HG02981 (cell line): ENCODE results near the gene FMN2.

ENCODE experiments used
- ATAC-seq: cut with Tn5 transposase; IDR thresholded peaks from one replicate; pipeline ENCODE4 v1.9.1; 2021; ENCODE audit warnings: mild to moderate bottlenecking, moderate library complexity; ENCODE audit not compliant: unreplicated experiment

Gene FMN2

DNA sequence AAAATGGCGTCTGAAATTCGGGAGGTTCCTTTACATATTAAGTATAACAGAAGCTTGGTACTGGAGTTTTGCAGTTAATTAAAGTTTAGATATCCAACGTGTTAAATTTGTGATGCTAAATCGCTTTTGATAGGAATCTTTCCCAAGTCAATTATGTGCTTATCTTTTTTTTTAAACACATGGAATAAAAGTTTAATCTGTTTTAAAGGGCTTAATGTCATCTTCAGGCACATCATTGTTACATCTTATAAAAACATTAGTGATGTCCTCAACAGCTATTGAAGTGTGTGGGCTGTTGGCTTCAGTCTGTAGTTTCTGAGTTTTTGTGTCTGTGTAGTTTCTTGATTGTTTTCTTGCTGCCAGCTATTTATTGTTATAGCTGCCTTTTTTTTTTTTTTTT lies 5.3 kb downstream of the FMN2 start:
- ATAC-seq = no peak

DNA sequence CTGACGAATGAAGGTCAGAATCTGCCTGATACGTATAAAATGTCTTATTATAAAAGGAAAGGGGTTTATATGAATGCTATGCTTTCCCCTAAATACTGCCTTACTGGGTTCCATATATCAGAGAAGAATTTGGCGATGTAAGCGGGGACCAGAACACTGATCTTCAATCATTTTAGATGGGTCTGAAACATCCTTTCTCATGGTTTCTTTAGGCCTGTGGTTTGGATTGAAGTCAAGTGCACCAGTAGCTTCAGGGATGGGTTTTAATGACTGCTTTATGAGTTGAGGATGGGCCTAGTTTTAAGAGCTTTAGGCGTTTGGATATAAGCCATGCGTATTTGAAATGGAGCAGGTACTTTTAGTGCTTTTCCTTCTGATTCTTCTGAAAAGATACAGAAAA lies 6.9 kb downstream of the FMN2 start:
- ATAC-seq = no peak

DNA sequence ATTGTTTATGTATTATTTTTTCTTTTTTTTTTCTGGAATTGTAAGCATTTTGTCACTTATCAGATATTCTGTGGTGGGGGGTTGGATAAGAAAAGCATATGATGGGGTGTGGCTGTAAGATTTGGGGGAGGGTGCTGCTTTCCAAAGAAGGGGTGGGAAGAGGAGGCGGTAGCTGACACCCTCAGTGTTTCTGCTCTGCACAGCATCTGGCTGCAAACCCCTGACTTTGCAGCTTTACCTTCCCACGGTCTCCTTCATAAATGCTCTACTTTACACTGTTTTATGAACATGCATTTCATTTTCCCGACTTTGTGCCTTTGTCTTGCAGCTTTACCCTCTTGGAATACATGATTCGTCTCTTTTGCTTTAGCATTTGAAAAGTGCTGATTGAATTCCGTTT lies 7.6 kb downstream of the FMN2 start:
- ATAC-seq = no peak

DNA sequence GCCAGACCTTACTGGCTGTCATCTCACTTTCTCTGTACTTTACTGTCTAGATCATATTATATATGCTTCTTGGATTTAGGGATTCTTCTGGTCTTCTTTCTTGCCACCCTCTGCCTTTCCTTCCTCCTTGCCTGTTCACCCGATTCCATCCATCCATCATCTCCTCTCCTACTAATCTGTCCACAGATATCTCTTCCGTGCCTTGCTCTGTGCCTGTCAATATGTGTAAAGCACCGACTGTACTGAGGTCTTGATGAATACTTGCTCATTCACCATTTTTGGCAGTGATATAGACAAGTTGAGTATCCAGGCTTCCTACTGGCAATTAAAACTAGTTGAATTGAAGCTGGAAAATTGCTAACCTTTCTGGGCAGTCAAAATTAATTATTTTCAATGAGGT lies 8.1 kb downstream of the FMN2 start:
- no peak for ATAC-seq

DNA sequence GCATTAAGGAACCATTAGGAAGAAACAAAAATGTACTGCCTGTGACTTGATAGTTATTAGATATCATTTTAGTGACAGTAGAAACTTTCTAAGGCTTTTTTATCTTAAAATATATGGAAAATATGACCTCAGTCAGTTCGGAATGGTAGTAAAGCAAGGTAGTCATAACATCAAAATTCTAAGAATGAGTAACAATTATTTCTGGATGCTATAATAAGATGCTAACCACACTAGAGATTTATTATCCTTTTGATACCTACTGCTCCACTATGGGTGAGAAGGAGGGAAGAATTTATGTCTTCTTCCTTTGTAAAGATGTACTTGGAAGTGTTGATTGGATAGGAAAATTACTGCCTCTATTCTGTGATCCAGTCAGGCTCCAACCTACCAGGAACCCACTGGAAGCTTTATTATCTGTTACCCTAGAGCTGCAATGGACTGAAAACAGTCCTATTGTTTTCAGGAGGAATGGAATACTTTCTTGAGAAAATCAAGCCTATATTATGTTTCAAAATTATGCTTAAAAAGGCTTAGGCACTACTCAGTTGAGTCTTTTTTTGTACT lies 8.8 kb downstream of the FMN2 start:
- no peak for ATAC-seq

DNA sequence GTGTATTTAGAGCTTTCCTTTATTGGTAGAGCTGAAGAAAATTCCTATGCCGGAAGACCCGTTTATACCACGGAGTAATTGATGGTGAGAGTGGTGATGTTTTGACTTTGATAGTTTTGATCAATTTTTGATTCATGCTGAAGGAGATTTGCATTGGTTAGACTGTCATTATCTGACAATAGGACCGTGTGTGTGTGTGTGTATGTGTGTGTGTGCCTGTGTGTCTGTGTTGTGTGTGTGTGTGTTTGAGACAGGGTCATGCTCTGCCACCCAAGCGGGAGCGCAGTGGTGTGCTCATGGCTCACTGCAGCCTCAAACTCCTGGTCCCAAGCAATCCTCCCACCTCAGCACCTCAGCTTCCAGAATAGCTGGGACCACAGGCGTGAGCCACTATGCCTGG lies 9.6 kb downstream of the FMN2 start:
- no peak for ATAC-seq

DNA sequence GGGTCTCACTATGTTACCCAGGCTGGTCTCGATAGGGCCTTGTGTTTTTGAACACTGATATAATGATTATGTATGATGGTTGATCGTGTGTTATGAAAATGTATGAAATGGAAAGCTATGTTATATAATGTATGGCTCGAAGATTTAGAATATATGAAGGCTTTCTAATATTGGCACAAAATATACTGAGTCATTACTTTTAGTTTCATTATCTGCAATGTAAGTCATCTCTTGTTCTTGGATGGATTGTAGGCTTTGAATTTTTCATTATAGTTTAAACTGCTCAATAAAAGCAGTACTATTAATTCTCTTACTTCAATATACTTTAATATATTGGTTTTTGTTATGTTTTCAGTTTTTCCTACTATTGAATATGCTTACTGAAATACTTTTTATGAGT lies 10.1 kb downstream of the FMN2 start:
- no peak for ATAC-seq

DNA sequence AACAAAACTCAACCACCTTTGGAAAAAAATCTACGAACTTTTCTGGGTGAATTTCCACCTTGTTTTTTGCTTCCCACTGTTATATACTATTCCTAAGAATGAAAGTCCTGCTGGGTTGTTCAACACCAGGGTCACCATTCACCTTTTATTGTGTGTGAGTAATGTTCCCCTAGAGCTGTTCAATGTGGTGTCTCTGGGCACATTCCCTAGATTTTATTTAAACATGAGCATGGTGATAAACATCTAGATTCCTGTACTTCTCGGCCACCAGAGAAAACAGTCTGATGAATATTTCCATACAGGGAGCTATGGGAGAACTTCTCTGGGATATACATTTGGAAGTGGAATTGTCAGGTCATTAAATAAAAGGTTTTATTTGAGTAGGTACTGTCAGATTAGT lies 13.0 kb downstream of the FMN2 start:
- ATAC-seq = no peak

DNA sequence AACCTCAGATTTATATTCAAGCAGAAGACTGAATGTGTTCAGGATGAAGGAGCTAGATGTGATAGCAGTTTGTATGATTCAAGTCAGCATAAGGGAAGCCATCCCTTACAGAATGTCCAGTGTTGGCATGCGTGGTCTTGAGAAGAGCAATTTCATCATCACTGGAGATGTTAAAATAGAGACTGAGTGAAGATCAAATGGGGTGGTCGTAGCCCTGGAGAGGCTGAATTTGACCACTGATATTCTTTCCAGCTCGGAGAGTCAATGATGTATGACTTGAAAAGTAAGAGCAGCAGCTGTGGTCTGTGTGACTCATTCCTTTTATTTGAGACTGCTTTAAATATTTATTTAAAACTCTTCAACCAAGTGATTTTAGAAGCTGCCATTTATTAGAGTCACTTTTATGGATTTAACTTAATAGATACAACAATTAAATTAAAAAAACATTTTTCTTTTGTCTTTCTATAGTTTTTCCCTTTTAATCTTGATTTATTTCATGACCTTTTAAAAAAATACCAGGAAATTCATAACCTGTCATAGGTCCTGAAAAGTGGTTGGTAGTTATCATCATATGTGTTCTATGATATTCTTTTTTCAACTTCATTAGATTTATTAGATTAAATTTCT lies 15.5 kb downstream of the FMN2 start:
- ATAC-seq = no peak

DNA sequence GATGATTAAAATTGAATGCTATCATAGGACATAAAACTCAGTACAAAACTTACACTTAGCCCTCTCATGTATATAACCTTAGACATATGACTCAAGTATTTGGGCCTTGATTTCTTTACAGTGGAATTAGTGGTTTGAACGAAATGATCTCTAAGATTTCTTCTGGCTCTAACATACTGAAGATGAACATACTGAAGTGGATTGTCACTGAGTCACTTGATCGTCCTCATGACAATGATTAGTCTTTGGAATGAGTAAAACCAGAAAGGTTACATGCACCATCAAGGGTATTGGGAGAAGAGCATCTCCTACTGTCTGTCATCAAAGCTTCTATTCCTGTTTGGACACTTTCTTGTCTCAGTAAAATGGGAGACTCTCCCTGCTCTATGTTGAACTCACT lies 17.4 kb downstream of the FMN2 start:
- ATAC-seq = no peak

DNA sequence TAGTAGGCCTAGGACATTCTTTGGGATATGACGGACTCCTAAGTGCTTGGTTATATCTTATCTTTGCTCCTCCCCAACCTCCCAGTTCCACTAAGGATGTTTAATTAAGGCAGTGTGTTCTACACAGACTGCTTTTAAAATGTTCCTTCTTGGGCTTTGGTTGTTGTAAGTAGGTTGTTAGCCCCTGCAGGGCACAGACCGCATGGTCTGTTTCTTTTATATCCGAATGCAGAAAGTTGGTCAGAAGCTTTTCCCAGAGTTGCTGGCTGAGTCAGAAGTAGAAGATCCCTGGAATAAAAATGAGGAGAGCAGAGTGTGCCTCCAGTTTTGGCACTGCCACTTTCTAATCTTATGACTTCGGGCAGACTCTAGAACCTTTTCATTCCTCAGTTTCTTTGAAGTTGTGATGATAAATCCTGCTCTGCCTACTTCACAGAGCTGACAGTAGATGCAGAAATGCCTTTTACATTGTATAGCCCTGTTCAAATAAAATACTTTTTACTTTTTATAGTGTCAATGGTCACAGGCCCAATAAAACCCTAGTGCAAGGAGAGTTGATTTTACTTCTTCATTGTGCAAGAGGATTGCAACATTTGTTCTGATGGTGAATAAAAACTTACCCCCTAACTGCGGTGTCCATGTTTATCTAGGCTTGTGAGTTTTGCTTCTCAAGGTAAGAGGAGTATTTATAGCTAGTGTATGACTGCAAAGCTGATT lies 18.4 kb downstream of the FMN2 start:
- no peak for ATAC-seq

DNA sequence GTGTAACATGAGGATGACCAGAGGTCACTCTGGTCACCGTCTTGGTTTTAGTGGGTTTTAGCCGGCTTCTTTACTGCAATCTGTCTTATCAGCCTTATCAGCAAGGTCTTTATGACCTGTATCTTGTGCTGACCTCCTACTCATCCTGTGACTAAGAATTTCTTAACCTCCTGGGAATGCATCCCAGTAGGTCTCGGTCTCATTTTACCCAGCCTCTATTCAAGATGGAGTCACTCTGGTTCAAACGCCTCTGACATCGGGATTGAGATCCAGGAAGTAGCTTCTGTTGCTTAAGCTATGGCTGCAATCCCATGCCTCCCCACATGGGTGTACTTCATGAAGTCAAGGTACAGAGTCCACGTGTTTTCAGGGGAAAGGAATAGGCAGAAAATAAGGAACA lies 19.9 kb downstream of the FMN2 start:
- ATAC-seq = no peak

DNA sequence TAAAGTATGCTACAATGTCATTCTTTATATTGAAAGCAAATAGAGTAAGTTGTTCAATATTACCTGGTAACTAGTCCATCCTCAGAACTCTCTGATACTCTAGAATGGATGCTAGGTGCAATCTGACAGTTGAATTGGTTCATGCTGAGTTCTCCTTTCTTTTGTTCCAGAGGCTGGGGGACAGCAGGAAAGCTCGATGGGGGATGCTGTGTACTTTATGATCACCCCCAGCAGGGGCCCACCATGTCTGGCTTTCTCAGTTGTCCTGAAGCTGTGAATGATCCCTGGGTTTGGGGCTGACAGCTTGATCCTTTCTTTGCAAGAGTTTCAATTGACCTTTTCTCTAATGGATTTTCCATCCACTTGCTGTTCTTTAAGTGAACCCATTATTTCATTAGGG lies 22.5 kb downstream of the FMN2 start:
- no peak for ATAC-seq

DNA sequence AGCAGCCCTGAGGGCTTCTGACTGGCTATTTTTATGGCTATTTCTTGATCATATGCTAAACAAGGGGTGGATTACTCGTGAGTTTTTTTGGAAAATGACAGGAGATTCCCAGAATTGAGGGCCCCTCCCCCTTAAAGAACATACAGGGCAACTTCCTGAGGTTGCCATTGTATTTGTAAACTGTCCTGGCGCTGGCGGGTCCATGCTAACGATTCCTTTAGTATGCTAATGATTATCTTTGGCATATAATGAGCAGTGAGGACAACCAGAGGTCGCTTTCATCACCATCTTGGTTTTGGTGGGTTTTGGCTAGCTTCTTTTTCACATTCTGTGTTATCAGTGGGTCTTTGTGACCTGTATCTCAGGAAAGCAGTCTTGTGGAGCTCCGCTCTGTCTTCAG lies 24.1 kb downstream of the FMN2 start:
- ATAC-seq = no peak

DNA sequence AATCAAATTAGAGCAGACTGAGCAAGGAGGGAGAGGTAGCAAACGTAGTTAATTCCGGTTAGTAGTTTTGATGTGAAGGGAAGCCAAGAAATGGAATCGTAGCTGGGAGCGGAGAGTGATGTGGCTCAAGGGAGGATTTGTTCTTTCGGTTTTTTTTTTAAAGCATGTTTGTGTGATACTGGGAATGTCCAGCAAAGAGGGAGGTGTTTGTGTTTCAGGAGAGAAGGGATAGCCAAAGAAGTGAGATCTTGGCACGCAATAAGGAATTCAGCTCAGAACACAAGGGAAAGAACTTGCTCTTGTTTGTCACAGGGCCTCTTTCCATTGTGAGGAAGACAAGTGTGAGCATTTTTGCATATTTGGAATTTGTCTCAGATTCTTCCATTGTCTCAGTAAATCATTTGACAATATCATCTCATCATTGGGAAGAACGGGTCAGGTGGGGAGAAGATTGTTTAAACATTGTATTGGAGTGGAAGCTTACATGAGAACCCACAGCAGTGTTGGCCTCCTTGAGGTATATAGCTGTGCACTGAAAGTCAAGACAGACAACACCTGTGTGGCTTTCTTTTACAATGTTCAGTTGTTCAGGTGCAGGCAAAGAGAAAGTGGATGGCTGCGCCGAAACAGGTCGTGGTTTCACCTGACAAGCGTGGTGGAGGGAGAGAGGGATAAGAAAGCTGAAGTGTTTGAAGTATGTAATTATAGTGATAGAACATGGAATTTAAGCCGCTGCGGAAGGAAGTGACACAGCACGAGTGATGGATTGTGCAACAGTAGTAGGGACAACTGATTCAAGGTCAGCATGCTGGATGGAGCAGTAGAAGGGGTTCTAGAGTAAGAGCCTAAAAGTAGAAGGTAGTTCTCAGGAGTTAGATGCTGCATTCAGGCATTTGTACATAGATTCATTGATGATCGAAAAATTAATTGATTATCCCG lies 25.4 kb downstream of the FMN2 start:
- ATAC-seq = no peak

DNA sequence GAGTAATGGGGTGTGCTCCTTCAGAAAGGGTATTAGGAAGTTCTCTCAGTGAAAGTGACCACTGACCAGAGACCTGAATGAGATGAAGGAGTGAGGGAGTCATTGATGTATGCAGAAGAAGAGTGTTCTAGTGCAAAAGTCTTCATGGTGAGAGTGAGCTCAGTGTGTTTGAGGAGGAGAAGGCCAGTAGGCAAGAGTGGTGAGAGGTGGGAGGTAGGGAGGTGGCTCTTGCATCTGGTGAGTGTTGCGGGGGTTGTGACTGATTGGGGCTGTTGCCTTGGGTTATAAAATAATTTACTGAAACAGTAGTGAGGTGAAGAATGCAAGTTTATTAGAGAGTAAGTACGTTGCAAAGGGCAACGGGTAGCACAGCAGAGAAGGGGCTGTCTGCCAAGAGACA lies 26.2 kb downstream of the FMN2 start:
- ATAC-seq = no peak

DNA sequence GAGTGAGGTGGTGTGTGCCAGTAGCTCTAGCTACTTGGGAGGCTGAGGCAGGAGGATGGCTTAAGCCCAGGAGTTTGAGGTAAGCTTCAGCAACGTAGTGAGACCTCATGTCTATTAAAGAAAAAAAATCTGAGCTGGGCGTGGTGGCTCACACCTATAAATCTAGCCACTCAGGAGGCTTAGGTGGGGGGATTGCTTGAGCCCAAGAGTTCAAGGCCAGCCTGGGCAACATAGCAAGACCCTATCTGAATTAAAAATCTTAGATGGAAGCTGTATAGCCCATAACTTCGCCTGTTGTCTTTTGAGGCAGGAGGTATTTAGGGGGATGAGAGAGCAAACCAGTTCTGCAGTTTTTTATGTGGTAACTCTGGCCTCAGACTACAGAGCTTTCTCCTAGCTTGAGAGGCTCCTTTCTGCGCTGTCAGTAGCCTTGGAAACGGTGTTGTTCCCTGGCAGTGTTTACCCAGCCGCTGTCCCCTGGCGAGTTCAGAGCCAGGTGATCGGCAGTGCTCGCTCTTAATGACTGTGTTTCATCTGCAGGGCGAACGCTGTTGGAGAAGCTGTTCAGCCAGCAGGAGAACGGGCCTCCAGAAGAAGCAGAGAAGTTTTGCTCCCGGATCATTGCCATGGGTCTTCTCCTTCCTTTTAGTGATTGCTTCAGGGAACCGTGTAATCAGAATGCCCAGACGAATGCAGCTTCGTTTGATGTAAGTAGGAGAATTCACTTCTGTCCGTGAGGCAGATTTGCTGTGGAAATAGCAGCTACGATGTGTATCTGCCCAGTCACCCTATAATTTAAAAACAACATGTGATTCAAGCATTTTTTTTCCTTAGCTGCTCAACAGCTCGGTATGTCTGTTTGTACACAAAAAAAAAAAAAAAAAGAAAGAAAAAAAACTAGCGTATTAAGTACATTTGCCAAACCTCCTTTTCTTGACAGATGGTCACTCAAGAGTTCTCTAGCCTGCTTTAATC lies 31.2 kb downstream of the FMN2 start:
- no peak for ATAC-seq

DNA sequence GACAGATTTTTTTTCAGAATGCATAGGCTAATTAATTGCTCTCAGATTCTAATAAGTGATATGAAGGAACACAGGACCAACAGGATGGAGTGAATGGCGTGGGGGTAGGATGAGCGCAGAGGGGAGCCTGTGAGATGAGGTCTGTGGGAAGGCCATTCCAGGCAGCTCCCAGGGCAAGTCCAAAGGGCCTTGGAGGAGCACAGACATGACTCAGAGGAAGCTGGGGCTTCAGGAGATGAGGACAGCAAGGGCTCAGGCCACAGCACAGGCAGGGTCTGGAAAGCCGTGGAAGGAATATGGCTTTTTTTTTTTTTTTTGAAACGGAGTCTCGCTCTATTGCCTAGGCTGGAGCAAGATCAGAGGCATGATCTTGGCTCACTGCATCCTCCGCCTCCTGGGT lies 35.1 kb downstream of the FMN2 start:
- ATAC-seq = no peak

DNA sequence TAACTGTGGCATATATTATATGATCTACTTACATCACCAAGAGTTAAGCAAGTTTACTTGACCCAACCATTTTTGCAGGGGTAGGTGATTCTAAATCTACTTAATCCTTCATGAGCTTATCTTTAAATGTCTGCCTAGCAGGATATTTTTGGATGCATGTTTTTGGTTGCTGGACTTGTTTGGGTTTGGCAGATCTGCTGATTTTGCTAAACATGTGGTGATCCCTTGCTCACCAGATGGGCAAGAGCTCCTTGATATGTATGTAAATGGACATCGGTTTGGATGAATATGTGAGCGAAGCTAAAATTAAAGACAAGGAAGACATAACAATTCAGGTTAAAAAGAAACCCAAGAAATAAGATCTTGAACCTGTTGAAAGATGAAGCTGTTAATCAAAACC lies 36.7 kb downstream of the FMN2 start:
- ATAC-seq = no peak

DNA sequence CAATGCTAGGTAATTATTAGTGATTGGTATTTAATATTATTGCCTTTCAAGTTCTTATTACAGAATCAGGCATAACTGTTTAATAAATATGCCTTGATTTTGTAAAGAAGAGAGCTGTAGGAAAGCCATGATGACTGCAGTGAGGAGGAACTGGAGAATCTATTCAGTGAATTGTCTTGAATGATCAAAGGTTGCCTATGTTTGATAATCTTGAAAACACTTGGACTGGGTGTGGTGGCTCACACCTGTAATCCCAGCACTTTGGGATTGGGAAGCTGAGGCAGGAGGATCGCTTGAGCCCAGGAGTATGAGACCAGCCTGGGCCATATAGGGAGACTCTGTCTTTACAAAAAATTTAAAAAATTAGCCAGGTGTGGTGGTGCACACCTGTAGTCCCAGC lies 42.4 kb downstream of the FMN2 start:
- ATAC-seq = no peak
